GDM1 (cell line): ENCODE data around the gene CSRP1.
"Not testable (repeated sequence)": the region's sequence is repeated elsewhere in the genome, so short reads cannot be mapped to it uniquely, and the experiment has no call there.

Experiments
- DNase-seq: peaks from one replicate; lab custom pipeline; 2025; lab: John Stamatoyannopoulos, UW

Gene CSRP1

DNA sequence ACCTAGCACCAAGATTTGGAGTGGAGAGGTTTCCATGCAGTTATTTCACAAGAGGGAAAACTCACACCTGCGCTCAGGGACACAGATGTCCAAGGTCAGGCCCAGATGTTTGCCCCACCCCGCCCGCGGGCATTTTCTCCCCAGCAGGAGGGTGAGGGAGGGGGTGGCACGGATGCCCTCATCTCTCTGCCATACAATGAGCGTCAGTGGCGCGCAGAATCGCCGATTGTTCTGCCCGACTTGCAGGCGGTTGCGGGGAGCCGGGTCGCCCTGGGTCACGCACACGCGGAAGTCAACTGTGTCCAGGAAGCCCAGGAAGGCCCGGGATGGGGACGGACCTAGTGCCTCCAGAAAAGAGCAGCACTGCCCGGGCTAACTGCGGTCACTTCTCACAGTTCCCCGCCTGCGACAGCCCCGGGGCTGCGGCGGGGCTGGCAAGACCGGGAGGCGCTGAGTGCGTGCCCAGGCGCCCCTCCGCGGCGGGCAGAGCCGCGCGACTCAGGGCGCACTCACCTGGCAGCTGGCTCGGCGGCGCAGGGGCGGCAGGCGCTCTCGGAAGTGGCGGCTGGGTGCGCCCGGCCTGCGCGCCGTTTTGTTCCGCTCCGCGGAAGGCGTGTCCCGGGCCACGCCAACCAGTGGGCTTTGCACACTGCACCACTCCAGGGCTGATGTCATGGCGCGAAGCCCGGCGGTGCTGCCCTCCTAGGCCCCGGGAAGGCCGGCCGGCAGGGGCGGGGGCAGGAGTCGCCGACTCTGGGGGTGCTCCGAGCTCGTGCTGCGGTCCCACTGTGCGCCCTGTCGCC, at the start of gene CSRP1:
CSRP1 (minus strand) TSS at position 567 of the 803 bp plus-strand sequence. CDS start 10,820 bp downstream, outside the sequence.
- peak; percentile 72 for DNase-seq

DNA sequence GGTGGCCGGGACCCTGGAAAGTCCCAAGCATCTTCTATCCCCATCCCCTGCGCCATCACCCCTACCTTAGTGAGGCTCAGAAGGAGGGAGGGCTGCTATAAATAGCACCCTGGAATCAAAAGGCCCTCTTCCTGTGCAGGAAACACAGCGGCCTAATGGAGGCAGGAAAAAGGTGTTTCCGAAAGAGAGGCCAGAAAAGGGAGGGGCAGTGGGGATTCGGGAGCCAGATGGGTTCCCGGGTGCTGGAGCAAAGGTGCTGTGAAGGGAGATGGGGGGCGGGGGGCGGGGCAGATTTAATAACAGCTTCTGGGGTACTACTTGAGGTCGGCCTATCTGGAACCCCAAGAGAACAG, 48.6 kb upstream of the CSRP1 start:
- DNase-seq, result no peak

DNA sequence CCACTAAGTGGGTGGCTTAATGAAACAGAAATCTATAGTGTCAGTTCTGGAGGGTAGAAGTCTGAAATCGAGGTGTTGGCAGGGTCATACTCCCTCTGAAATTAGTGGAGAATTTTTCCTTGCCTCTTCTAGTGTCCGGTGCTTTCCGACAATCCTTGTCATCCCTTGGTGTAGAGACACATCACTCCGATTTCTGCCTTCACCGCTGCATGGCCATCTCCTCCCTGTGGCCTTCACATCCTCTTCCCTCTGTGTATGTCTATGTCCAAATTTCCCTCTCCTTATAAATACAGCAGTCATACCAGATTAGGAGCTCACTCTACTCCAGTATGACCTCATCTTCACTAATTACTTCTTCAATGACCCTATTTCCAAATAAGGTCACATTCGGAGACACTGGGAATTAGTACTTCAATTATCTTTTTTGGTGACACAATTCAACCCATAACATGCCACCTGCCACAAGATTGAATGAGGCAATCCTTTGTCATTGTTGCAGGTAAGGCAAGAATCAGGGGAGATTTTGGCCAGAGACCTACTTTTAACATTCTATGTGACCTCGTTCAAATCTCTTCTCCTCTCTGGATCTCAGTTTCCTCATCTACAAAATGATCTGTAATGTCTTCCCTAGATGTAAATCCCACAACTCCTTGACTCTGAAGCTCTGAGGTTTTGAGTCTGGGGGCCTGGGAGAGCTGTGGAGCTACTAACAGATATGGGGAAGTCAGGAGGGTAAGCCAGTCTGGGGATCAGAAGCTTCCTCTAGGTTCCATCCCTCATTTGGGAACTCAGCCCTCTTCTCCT, 48.1 kb upstream of the CSRP1 start:
- no peak for DNase-seq

- no peak for DNase-seq
Measured at GRCh38 chr1:201554190-201554600, 47.3 kb upstream of the CSRP1 start.

DNA sequence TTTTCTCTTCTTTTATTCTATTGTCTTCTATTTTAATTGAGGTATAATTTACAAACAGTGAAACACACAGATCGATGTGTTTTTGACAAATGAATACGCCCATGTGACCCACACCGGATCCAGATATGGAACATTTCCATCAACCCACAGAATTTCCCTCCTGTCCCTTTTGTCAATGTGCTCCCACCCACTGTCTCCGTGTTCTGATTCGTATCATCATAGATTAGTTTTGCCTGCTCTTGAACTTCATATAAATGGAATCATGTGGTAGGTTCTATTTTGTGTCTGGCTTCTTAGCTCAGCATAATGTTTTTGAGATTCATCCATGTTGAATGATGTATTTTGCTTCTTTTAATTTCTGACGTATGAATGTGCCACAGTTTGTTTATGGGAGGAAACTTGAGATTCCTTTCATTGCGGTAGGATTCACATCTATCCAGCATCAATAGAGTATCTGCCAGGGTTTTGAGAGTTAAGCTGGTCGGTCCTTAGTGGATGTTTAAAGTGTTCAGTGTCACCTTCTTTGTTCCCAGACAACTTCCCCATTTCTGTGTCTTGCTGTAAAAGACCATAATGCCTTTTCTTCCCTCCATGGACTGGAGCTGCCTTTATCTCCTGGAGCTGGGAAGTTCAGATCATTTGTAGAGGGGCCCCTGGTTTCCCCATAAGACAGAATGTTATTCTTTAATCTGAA, 46.7 kb upstream of the CSRP1 start:
- no peak for DNase-seq

GRCh38 chr1:201552941-201553351, 46.0 kb upstream of the CSRP1 start:
- DNase-seq, result no peak

- no peak for DNase-seq
Measured at GRCh38 chr1:201551877-201552731, 45.2 kb upstream of the CSRP1 start.

DNA sequence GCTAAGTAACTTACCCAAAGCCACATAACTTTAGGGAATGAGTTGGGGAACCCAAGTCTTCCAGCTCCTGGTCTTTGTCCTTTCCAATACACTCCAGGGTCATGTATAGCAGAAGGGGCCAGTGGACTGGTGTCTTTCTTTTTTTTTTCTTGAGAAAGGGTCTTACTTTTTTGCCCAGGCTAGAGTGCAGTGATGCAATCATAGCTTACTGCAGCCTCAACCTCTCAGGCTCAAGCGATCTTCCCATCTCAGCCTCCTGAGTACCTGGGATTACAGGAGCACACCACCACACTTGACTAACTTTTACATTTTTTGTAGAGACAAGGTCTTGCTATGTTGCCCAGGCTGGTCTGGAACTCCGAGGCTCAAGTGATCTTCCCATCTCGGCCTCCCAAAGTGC, 44.2 kb upstream of the CSRP1 start:
- no peak for DNase-seq

DNA sequence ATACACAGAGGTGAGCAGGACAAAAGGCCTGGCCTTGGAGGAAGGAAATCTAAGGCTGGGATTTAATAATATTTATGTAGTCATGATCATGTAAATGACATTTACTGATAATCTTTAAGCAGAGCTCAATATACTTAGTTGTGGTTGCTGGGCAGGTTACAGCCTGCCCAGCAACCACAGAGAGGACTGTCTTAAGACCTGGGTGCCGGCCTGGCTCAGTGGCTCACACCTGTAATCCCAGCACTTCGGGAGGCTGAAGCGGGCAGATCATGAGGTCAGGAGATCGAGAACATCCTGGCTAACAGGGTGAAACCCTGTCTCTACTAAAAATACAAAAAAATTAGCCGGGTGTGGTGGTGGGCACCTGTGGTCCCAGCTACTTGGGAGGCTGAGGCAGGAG, 42.6 kb upstream of the CSRP1 start:
- not testable (repeated sequence) for DNase-seq

DNA sequence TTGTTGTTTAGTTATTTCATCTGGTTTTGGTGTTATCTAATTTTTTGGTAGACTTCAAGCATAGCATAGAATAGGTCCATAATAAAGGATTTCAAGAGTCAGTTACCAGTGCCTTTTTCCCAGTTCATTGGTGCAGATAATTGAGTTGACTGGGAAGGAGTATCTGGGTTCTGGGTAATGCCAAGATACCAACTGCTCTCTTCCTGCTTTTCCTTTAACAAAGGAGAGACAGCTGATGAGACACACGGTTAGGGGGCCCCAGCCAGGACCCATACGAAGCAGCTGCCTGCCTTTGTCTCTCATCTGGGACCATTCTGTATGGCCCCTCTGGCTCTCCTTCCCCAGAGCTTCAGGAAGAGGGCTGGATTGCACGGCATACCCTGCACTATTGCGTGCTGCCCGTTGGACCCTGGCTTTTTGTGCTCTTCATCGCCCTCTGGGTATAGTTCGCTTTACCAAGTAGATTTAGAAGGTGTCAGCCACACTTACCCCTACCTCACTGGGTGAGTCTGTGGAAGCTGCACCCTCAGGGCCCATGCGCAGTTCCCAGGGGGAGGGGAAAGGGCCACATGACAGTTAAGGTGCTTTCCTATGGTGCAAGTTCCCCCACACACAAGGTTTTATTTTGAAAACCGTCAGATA, 39.0 kb upstream of the CSRP1 start:
- peak; percentile 12 for DNase-seq

DNA sequence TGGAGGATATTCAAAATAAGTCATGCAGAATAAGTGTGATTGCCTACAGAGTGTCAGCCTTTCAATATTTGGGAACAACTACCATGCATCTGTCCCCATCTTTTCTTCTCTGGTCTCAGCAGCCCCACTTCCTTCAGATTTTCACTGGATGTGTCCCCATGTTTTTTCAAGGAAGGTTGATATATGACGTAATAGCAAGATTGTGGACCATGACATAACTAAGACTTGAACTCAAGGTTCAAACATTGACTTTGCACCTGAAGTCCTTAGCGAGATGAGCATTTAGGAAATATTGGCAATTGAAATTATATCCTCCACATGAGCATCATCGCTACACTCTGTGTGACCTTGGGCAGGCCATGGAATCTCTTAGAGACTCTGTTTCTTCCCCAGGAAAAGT, 37.8 kb upstream of the CSRP1 start:
- no peak for DNase-seq

DNA sequence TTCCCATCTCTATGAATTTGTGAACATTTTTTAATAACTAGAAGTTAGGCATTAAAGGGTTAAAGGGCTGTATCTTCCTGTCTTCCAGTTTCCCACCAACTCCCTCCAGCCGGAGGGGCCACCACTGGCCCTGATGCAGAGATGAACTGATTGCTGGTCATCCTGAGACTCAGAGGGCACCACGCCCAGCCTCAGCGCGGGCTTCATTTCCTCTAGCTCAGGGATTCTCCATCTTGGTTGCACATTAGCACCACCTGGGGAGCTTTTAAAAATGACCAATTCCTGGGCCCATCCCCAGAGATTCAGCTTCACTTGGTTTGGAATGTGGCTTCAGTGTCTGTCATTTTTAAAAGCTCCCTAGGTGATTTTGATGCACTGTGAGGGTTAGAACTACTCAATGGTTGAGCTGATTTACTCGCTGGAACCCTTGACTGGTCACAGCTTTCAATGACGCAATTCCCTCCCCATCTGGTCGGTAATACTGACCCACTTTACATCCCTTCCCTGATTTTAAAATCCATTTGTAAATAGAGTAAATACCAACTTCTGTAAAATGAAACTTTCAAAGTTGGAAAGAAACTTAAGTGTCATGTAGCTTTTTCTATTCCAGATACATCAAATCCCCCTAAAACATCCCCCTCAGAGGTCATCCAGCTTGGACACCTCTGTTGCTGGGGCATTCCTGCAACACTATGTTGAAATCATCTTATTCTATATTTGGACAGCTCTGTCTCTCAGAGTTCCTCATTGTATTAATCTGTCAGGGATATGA, 37.1 kb upstream of the CSRP1 start:
- DNase-seq, result no peak

DNA sequence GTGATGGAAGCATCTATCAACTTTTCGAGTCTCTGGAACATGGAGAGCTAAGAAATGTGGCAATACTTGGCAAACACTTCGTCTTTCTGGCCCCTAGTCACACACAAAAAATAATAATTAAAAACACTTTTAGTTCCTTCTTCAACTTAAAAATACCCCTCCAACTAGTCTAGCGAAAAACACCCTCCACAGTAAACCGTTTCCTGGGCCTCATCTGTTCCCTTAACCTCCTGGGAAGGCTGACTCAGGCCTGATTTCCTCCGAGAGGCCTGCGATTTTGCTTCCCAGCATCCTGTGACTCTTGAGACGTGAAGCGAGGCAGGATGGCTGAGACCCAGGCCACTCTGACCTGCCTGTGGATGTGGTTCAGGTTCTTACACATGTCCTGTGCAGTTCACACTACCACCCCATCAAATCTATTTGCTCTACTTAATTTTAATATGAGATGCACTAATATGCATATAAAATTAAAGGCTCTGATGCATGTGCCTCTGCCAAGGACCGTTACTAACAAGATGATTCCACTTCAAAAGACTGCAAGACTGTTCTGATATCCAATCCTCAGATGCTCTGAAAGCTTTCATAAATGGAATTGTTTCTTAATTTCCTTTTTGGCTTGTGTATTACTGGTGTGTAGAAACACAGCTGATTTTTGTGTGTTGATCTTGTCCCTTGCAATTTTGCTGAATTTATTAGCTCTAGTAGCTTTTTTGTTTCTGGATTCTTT, 35.5 kb upstream of the CSRP1 start:
- DNase-seq, result no peak

DNA sequence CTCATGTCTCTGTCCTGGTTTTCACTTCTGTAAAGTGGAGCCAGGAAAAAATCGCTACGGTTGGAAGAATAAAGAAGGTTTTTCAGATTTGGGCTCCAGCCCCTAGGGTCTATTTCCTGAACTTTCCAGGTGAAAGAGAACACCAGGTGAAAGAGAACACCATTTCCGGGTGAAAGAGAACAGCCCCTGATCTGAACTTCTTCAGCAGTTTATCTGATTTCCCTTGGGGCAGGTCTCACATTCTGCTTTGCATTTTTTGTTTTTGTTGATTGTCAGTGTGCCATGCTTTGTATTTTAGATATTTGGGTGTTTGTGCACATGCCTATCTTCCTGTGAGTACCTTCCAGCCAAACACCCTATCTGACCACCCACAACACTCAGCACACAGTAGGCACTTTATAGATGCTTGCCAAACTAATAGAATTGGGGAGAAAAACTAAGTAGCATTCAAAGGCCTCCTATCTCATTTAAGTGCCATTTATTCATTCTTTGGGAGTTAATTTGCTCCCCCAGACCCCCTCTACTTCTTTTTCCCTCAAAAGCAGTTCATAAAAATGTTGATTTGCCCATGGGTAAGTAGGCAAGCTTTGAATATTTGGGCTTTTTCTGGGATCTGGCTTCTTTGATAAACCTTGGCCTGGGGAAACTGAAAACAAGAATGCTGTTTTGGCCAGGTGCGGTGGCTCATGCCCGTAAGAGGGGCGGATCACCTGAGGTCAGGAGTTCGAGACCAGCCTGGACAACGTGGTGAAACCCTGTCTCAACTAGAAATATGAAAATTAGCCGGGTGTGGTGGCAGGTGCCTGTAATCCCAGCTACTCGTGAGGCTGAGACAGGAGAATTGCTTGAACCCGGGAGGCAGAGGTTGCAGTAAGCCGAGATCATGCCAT, 34.2 kb upstream of the CSRP1 start:
- no peak for DNase-seq

- no peak for DNase-seq
Measured at GRCh38 chr1:201539561-201540431, 32.9 kb upstream of the CSRP1 start.

DNA sequence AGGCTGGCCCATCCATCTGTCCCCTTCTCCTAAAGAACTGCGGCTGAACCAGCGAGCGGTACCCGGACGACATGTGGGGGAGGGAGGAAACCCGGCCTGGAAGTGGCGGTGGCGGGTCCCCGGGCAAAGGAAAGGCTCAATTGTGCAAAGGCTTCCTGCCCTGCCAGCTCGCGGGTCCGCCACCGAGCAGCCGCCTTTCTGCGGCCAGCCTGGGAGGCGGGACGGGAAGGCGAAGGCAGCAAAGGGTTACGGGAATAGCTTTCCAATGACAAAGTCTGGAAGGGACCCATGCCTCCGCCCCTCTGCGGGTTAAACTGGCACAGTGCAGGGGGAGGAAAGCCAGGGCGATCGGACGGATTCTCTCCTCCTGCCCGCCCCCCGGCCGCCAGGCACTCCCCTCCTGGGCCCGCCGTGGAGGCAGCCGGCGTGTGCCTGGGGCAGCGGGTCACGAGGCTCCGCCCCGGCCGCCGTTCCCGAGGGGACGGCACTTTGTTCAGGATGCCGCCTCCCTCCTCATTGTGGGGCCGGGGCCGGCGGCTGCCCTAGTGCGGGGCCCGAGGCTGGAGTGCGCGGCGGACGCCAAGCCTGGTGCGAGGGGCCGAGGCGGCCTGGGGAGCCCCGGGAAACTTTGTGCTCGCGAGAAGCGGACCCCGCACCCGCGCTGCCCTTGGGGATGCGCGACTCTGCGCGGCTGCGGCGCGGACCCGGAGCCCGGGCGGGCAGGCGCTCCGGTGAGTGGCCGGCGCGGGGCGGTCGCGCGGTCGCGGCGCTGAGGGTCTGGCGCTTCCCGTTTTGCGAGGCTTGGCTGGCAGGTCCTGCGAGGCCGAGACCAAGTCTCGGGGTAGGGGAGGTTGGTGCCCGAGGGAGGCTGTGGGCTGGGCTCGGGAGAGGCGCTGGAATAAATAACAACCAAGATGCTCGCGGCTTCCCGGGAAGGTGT, 32.0 kb upstream of the CSRP1 start, which contains the start of gene NAV1:
NAV1 (plus strand) TSS at position 516 of the 940 bp plus-strand sequence. CDS start 83,758 bp downstream, outside the sequence.
- DNase-seq, result peak; percentile 42
